HG03064 (cell line): ENCODE measurements around the gene PDE9A.
"Not testable (repeated sequence)": the region's sequence is repeated elsewhere in the genome, so short reads cannot be mapped to it uniquely, and the experiment has no call there.

Experiments used
- ATAC-seq: cut with Tn5 transposase; IDR thresholded peaks from one replicate; pipeline ENCODE4 v1.9.1; 2021; ENCODE audit warnings: low read depth; ENCODE audit not compliant: unreplicated experiment

PDE9A gene

DNA sequence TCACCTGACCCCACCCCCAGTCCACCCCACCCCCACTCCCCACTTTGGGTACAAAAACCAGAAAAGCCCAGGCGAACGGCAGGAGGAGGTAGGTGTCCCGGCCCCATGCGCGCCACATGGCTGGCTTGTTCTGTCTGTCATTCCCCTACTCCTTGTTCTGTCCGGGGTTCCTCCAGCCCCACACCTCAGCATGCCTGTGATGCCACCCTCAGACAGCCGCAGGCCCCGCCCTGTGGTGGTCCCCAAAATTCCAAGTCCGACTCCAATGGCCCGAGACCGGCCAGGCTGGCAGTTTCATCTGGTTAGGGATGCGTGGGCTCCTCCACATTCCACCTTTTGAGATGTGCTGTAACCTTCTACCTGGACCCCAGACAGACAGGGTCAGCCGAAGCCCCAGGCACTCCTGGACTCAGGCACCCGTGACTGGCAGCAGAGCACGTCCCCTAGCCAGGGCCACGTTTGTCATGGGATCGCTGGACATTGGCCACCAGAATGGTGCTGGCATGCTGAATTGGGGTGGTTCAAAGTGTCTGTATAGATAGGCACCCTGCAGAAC, 131.6 kb downstream of the PDE9A start:
- ATAC-seq, result no peak

GRCh38 chr21:42785666-42786427, 132.4 kb downstream of the PDE9A start:
- ATAC-seq, result no peak

DNA sequence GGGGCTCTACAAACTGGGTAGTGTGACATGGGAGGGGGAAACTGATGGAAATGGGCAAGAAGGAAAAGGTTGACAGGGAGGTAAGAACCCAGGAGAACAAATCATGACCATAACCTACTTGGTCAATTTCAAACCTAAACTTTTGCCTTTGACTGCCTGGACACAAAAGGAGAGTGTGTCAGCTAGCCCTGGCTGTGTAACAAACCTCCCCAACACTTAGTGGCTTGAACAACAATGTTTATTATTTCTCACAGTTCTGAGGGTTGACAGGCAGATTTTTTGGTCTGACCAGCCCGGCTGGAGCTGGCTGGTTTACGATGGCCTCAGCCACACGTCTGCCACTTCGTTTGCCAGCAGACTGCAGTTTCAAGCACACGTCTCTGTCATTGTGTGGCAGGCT, 133.5 kb downstream of the PDE9A start:
- ATAC-seq, result no peak

DNA sequence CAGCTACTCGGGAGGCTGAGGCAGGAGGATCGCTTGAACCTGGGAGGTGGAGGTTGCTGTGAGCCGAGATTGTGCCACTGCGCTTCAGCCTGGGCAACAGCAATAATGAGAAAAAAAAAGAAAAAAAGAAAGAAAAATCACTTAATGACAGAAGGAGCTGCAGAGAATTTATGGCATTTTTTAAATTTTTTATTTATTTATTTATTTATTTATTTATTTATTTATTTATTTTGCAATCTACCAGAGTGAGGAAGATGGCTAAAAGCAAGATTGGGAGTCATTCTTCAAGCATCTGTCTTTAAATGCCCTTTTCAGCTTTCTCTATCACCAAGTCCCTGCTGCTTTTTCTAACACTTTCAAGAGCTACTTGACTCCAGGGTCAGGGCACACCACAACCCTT, 134.2 kb downstream of the PDE9A start:
- no peak for ATAC-seq

GRCh38 chr21:42790520-42791065, 137.2 kb downstream of the PDE9A start:
- no peak for ATAC-seq

- ATAC-seq, result no peak
These were observed 140.4 kb downstream of the PDE9A start for GRCh38 chr21:42793774-42794173.

DNA sequence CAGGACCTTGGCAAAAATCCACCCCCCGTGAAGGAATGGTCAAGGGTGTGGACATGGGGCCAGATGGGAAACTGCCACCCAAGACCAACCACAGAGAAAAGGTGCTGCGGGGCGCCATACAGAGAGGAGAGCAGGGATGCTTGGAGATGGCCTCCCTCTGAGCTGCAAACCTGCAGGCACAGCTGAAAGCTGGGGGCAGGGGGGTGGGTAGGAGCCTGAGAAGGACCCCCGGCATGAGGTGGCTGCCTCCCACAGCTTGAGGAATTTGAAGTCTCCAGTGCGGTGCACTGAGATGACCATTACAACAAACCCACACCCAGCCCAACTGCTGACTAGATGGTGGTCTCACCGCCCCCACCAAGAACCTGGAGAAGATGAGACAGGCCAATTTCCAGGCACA, 141.1 kb downstream of the PDE9A start:
- ATAC-seq, result no peak

- ATAC-seq, result no peak
These were observed 143.1 kb downstream of the PDE9A start for GRCh38 chr21:42796327-42797062.

- no peak for ATAC-seq
These were observed 144.1 kb downstream of the PDE9A start for GRCh38 chr21:42797522-42797921.

- no peak for ATAC-seq
These were observed 144.7 kb downstream of the PDE9A start for GRCh38 chr21:42798106-42798505.

GRCh38 chr21:42799516-42799915, 146.1 kb downstream of the PDE9A start:
- ATAC-seq, result no peak

- ATAC-seq, result no peak
These were observed 146.5 kb downstream of the PDE9A start for GRCh38 chr21:42799948-42800347.

DNA sequence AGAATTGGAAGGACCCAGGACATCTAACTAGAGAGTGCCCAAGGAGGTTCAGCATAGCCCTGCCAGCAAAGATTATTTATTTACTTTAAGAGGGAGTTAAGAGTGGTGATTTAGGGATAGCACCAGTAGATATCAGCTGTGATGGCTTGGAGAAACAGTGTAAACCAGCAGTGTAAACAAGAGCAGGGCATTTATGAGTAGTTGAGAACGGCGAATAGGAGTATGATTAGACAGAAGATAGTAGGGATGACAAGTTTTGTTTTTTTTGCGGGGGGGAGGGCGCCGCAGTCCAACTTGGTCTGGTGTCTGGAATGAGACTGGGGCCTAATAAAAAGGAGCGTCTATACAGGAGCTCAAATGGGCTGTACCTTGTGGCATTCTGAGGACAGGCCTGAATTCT, 148.2 kb downstream of the PDE9A start:
- not testable (repeated sequence) for ATAC-seq

- ATAC-seq, result no peak
These were observed 153.2 kb downstream of the PDE9A start for GRCh38 chr21:42806509-42807140.

- not testable (repeated sequence) for ATAC-seq
These were observed 154.0 kb downstream of the PDE9A start for GRCh38 chr21:42807293-42807895.

DNA sequence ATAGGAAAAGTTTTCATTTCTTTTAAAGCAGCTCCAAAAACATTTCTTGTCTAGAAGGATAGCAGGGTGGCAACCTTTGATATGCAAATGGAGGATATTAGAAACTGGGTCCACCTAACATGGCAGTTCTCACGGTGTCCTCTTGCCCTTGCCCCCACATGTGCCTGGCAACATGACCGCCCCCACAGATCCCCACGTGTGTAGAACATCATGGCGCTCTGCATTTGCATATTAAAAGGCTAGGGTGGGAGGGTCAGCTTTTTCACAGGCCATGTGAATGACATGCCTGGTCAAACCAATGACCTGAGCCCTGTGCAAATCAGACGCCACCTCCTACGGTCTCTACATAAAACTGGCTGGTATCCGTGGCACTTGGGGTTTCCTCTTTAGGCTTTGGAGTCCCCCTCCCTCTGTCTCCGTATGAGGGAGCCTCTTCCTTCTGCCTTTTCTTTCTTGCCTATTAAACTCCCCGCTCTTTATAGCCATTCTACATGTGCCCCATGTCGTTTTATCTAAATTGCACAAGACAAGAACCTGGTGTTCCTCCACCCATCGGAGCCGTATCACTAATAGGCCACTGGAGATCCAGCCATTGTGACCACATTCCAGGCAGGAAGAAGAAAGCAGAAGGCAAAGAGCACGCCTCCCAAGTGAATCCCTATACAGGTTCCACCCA, 154.7 kb downstream of the PDE9A start:
- ATAC-seq, result no peak

- no peak for ATAC-seq
These were observed 155.8 kb downstream of the PDE9A start for GRCh38 chr21:42809171-42809570.

DNA sequence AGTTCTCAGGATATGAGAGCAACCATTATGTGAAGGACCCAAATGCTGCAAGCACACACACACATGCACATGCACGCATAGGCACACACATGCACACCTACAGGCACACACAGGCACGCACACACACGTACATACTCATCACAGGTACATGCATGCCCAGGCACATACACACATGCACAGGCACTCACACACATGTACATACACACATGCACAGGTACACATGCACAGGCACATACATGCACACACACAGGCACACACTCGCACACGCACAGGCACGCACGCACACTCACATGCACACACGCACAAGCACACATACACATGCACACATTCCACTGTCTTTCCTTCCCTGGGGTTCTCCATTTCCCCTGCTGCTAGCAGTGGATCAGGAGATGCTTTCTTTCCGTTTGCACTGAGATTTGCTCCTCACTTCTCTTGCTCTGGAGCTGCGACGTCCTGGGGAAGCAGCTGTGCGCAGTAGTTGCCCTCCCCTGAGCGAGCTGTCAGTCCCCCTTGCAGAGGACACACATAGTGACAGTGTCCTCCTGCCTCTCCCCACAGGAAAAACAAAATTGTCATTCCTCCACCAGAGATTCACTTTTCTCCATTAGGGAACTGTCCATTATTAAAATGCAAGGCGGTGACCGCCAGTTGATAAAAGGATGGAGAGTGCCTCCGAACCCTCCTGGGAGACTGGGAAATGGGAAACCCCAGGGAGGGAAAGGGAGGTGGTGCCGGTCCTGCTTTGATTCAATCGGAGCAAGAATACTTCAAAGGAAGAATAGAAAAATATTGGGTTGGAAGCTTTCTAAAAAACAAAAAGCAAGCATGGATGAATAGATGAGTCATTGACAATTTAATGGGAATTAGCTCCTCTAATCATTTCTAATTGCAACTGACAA, 156.4 kb downstream of the PDE9A start:
- no peak for ATAC-seq

DNA sequence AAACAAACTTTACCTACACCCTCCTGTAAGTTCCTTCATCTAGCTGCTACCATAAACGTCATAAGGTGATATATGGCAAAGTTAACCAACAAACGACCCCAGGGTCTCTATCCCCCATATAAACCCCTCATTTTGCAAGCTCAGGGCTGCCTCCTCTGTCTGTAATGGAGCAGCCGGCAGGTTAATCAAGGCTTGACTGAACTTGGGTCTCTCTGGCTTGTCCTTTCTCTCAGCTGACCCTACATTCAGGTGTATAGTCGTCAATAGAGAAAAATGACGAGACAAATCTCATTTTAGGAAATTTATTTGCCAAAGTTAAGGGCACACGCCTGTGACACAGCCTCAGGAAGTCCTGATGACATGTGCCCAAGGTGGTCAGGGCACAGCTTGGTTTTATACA, 158.5 kb downstream of the PDE9A start:
- ATAC-seq, result no peak
